ENCODE data around the gene DUSP28.

Gene DUSP28

DNA sequence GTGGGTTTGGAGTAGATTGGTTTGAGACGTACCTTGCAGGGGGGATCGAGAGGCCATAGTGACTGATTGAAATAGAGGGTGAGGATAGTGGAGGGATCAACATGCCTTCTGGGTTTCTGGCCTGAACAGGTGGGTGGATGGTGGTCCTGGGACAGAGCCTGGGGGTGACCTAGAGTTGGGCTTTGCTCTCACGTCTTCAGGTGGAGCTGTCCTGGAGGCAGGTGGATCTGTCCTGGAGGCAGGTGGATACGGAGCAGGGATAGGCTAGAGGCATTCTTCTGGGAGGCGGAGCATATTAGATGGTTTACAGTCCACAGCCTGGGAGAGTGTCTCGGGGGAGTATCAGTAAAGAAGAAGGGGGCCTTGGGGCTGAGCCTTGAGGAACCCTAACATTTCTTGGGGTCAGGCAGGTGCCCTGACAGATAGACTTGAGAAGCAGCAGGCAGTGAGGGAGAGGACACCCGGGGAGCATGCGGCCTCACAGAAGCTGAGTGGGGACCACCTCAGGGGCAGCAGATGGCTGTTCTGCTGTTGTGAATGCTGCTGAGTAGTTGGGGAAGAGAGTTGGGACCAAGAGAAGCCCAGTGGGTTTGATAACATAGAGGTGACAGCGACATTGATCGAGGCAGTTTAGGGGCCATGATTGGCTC lies 28.0 kb downstream of the DUSP28 start:
- DNase-seq, result no peak

DNA sequence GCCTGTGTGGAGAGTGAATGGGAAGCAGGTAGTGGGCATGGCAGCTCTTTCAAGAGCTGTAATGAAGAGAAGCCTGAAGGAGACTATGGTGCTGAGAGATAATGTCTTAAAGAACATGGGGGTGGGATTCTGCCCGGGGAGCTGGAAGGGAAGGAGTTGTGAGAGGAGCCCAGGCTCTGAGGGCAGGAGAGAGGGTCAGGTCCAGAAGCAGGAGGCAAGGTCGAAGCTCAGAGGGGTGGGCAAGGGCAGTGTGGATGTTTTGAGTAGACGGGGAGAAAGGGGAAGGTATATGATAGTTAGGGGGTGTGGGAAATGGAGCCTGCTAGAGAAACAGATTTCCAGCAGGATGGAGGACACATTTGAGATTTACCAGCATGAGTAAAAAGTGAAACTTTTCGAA lies 28.5 kb downstream of the DUSP28 start:
- DNase-seq, result no peak

DNA sequence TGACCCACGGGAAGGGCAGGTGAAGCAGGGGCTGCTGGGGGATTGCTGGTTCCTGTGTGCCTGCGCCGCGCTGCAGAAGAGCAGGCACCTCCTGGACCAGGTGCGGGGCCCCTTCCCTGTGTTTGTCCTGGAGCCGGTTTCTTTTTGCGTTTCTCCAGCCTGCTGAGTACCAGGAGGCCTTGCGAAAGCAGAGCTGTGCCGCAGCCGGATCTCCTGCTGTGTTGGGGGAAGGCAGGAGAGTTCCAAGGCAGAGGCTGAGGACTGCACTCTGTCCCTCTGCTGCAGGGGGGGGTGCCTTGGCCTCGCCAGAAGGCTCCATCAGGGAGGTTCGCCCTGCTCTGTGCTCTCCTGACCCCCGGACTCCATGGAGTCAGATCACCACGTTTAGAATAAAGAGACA lies 29.2 kb downstream of the DUSP28 start:
- DNase-seq, result no peak

DNA sequence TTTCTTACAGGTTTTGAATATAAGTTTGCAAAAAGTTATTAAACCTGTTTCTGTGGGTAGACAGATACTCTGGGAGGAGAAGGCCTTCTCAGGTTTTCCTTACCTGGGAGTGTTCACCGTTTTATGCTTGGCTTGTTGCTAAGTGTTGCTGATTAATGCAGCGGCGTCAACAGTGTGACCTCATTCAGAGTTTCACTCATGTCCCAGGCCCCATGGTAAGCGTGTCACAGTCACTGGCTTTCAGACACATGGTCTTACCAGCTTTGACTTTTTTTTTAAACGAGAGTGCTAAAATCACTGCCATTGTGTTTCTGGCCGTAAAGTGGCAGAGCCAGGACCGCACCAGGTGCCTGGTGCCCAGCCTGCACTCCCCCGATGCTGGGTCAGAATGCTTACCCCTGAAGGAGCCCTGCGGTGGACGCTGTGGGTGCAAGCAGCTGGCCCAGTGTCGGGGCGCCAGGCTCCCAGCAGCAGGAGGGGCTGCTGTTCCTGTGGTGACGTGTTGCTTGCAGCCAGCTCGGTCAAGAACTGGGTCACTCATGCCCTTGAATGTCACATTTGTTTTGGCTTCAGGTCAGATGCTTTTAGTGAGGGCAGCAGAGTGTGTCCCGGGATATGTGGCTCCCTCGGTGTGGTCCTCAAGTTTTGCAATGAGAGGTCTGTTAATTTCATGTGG lies 29.8 kb downstream of the DUSP28 start:
- no peak for DNase-seq

DNA sequence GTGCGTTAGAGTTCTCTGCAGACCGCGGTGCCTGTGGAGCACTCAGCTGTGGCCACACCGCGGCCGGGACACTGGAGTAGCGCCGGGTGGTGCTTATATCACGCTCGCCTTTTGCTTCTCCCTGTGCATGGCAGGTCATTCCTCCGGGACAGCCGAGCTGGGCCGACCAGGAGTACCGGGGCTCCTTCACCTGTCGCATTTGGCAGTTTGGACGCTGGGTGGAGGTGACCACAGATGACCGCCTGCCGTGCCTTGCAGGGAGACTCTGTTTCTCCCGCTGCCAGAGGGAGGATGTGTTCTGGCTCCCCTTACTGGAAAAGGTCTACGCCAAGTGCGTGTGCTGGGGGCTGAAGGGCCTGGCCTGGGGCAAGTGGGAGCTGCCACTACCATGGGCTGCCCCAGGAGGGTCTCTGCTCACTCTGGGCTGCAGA lies 30.5 kb downstream of the DUSP28 start:
- DNase-seq, result no peak

DNA sequence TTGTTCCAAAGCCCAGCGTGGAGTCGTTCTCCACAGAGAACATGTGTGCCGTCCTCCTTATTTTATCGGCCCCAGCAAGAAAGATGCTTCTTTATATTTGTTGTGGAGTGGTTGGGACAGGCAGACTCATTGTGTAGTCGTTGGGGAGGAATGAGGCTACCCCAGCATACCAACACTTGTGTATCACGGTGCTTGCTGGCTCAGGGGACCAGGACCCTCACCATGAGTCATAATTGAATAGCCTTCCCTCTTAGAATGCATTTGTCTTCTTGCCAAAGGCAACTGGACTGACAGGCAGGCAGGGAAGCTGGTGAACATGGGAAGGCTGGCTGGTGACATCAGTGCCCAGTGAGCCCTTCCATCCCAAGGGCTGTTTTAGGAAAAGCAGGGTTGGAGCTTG lies 31.1 kb downstream of the DUSP28 start:
- no peak for DNase-seq

DNA sequence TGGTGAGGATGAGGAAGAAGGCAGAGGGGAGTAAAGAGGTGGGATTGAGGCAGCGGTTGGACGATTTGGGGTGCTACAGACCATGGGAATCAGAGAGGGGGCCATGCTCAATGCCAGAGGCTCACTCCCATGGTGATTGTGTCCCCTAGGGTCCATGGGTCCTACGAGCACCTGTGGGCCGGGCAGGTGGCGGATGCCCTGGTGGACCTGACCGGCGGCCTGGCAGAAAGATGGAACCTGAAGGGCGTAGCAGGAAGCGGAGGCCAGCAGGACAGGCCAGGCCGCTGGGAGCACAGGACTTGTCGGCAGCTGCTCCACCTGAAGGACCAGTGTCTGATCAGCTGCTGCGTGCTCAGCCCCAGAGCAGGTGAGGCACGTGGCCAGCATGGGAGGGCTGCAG lies 31.6 kb downstream of the DUSP28 start:
- no peak for DNase-seq

DNA sequence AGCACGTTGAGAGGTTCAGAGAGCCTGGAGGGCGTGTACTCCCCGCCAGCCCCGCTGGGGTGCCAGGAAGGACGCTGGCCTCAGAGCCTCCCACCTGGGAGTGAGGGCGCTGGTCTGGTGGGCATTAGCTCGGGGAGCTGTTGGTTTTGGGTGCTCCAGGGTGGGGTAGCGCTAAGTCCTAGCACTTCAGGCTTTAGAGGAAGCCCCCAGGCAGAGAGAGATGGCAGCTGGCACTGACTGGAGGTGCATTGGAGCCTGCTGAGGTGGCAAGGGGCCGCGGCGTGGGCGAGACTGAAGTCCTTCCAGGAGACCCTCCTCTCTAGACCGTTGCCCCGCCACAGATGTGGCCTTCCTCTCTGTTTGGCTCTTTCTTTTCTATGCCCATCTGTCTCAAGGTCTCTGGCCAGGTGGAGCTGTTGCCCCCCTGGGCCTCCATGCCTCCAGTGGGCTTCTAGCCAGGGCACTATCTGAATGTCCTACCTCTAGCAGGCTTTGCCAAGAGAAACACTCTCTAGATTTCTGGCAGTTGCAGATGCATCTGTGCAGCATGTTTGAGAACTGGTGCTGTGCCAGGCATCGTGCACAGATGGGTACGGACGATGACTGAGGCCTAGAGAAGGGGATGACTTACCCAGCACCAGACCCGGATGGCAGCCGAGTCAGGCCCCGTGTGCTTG lies 33.0 kb downstream of the DUSP28 start:
- no peak for DNase-seq

DNA sequence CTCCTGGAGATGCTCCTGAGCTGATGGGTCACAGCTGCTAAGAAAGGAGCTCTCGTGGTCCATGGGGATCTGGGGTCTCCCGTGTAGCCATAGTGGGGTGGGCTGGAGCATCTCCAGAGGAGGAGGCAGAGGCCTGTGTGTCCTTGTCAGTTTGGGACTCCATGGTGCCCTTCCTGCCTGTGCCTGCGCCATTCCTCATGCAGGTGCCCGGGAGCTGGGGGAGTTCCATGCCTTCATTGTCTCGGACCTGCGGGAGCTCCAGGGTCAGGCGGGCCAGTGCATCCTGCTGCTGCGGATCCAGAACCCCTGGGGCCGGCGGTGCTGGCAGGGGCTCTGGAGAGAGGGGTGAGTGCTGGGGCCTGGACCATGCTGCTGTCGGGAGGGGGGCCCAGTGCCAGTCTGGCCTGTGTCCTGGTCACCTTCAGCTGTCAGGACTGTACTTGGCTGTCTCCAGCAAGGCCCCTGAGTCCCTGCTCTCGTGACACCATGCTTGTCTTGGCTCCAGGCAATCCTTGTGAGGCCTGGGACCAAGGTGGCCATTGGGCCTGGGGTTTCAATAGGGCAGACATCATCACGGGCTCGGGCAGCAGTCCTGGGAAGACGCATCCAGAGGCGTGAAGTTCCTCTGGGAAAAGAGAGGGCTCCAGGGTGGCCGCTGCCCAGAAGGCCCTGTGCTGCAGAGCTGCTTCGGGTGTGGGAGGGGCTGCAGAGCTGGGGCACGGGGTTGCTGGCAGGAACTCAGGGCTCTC lies 33.7 kb downstream of the DUSP28 start:
- no peak for DNase-seq

DNA sequence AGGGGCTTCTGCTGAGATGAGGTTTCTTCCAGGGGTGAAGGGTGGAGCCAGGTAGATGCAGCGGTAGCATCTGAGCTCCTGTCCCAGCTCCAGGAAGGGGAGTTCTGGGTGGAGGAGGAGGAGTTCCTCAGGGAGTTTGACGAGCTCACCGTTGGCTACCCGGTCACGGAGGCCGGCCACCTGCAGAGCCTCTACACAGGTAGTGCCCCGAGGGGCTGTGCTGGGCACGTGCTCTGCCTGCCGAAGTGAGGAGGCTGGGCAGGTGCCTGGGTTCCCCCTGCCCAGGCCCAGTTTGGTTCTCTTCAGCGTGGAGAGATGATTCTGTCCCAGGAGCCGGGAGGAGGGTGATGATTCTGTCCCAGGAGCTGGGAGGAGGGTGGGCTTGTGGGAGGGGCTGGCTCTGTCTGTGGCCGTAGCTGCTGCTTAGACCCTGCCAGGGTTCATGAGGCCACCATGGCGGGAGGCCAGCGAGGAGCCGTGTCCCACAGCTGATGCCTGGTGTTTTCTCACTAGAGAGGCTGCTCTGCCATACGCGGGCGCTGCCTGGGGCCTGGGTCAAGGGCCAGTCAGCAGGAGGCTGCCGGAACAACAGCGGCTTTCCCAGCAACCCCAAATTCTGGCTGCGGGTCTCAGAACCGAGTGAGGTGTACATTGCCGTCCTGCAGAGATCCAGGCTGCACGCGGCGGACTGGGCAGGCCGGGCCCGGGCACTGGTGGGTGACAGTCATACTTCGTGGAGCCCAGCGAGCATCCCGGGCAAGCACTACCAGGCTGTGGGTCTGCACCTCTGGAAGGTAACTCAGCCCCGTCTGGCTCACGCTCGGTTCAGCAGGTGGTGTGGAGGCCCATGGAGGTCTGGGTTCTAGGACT lies 34.6 kb downstream of the DUSP28 start:
- DNase-seq, result no peak

DNA sequence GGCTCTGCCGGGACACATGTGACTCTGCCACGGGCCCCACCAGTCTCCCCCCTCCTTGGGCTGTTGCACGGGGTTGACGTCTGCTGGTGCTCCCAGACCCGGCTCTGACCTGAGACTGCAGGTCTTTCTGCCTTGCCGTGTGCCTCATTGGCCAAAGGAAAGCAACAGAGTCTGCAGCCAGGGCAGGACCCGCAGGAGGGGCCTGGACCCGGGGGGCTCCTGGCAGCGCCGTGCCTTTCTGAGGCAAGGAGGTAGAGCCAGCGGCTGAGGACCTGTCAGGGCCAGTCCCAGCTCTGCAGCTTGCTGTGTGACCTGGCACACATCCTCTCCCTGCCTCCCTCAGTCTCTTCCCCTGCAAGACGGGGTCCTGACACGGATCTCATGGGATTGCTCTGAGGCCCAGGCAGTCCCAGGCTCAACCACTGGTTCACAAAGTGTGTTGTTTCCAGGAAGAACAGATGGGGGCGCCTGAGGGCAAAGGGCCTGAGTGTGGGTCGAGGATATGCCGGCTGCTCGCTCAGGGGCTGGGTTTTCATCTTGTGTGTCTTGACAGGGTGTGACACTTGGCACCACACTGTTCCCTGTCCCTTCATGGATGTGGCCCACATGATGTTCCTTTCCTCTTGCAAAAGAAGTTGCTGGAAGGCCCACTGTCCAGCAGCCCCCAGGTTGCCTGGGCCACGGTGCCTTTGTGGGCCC lies 35.4 kb downstream of the DUSP28 start:
- DNase-seq, result no peak

DNA sequence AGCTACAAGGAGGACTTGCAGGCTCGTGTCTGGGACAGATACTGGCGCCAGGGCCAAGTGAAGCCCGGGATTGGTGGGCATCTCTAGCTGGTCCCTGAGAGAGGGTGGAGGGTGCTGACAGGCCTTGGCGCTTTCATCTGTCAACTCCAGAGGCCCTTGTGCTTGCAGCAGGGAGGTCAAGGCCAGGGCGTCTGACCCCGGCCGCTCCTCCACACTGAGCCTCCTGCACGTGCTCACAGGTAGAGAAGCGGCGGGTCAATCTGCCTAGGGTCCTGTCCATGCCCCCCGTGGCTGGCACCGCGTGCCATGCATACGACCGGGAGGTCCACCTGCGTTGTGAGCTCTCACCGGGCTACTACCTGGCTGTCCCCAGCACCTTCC lies 35.9 kb downstream of the DUSP28 start:
- DNase-seq, result no peak

DNA sequence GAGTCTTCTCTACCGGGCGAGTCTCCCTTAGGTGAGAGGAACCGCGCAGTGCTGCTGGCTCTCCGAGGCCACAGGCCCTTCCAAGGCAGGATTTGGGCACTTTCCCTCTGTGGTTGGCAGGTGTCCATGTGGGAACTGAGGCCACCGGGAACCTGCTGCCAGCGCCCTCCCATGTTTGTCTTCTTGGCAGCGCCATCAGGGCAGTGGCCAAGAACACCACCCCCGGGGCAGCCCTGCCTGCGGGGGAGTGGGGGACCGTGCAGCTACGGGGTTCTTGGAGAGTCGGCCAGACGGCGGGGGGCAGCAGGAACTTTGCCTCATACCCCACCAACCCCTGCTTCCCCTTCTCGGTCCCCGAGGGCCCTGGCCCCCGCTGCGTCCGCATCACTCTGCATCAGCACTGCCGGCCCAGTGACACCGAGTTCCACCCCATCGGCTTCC lies 36.4 kb downstream of the DUSP28 start:
- no peak for DNase-seq

DNA sequence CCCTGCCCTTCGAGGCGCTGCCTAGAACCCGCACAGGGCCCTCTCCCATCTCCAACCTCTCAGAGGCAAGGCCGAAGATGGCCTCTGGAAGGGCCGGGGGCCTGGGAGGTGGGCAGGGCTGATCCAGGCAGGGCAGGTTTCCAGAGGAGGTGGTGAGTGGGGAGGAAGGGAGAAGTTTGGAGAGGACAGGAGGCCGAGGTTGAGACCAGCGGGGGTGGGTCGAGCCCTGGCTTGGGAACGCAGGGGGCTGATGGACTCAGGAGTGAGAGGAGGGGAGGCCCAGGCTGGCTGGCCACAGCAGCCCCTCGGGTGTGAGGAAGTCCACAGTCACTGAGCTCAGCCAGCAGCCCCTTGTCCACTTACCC lies 36.9 kb downstream of the DUSP28 start:
- DNase-seq, result no peak

DNA sequence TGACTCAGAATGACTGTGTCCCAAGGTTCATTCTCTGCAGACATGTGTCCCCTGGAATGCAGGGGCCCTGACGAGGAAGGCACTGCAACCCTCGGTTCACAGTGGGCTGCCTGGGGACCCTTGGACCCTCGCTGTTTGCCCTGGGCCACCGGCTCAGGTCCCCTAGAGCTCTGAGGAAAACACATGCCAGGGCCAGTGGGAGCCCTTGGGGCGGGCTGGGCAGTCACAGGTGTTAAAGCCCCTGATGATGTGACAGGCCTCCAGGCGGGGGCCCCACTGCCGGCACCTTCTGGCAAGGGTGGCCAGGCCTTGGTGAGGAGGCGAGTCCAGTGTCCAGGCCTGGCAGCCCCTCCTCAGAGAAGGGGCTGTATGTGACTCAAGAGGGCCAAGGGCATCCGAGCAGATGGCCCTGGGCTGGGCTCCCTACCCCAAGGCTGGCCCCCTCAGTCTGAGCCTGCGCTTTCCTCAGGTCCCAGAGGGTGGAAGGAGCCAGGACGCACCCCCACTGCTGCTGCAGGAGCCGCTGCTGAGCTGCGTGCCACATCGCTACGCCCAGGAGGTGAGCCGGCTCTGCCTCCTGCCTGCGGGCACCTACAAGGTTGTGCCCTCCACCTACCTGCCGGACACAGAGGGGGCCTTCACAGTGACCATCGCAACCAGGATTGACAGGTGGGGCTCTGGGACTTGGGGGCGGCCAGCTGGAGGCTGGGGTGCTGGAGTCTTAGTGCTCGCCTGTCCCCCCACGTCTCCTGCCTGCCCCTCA lies 37.4 kb downstream of the DUSP28 start:
- DNase-seq, result no peak

DNA sequence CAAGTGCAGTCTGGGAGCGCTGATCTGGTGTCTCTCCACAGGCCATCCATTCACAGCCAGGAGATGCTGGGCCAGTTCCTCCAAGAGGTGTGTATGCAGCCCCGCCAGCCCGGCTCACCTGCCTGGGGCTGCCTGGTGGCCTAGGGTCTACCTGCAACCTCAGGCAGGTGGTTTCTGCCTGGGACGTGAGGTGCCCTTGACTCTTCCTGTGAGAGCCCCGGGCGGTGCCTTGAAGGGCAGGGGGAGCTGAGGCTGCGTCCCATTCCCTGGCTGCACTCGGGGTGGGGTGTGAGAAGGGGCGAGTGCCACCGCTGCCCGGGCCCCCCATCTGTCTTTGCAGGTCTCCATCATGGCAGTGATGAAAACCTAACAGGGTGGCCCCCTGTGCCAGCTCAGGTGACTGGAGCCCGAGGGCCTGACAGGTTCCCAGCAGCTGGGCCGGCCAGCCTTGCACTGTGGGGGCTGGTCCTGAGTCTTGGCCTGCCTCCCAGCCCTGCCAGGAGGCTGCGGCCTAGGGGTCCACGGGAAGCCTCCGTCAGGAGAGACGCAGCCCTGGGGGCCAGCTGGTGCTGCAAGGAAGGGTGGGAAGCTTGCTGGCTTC lies 38.3 kb downstream of the DUSP28 start:
- no peak for DNase-seq

DNA sequence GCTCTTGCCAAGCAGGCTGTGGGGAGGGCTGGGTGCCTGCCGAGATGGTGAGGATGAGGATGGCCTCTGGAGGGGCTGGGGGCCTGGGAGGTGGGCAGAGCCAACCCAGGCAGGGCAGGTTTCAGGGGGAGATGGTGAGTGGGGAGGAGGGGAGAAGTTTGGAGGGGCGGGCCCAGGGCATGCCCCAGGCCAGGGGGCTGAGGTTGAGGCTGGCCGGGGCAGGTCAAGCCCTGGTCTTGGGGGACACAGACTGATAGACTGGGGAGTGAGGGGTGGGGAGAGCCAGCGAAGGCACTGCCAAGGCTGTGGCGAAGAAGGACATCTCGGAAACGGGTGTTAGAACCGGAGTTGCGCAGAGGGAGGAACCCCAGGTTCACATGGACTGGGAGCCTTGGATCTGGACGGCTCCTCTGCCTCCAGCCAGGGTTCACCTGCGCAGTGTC lies 39.0 kb downstream of the DUSP28 start:
- no peak for DNase-seq

DNA sequence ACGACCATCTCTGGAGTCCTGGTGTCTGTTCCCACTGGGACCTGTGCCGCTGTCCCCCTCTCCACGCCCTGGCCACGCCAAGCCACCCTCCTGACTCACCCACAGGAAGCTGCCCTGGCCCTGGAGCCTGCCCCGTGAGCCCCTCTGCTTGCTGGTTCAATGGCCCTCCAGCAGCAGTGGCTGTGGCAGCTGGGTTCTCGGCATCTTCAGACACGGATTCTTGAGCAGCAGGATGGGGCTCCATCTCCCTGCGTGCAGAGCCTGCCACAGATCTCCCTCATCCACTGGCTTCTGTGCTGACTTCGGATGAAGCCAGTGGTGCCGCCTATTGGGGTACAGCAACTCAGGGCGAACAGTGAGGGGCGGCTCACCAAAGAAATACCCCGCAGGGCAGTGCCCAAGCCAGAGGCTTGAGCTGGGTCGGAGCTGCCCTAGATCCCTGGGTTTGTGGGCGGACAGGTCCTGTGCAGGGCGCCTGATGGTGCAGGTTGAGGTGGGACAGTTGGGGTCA lies 40.3 kb downstream of the DUSP28 start:
- no peak for DNase-seq

DNA sequence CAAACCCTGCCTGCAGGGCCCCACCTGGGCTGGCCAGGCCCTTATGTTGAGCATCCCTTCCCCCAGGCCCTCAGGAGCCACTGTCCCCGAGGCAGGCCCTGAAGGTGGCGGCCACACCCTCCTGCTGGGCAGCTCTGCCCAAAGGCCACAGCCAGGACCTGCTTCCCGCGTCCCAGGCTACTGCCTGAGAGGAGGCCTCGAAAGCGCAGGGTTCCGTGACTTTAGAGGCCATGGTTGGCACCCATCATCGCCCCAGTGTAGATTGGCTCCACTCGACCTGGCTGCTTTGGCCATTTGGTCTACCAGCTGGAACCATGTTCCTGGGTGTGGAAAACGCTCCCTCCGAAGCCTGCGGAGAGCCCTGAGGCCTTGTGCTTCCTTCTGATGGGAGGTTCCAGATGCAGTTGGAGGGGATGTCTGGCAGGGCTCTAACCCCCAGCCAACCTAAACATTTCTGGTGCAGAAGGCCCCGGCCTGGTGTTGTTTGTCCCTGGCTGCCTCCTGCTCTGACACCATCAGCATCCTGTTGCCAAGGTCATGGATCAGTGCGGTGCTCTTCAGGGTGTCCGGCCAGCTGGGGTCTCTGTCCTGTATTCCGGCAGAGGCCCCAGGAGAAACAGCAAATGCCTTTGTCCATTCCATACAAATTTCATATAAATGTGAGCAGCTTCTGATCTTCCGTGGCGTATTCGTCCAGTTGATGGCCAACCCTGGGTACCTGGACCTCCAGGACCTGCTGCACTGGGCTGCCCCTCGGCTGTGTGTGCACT lies 41.1 kb downstream of the DUSP28 start:
- DNase-seq, result no peak

DNA sequence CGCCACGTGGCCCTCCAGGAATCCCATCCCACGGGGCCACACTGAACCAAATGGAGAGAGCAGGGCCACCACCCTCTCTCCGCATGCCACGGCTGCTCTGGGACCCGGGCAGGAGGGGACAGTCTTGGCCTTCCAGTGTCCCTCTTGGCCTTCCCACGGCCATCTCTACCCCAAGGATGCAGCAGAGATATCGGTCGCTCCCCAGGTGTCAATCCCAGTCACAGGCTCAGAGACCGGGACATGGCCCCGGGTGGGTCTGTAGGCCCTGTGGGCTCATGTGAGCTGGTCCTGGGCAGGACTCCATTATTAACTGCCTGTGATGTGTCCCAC lies 41.6 kb downstream of the DUSP28 start:
- DNase-seq, result no peak

All from GOT3 (cell line).